MG63 (cell line): ENCODE results near the gene DSEL. TPM values are rescaled to one million over a fixed set of nuclear protein-coding genes. Genes with fewer than 3 reads are reported as not detected.

Experiments used
- DNase-seq: peaks from one replicate; pipeline ENCODE4 v3.0.0-alpha.2; 2020
- H3K27me3 ChIP-seq: fragments of 250-450 bp; sonication (Bioruptor Pico); 2 replicates; pipeline ENCODE4 v1.5.1; 2020; ENCODE audit warnings: mild to moderate bottlenecking, moderate library complexity
- H3K36me3 ChIP-seq: fragments of 250-450 bp; sonication (Bioruptor Pico); 2 replicates; pipeline ENCODE4 v1.5.1; 2020; ENCODE audit warnings: mild to moderate bottlenecking, moderate library complexity
- H3K4me3 ChIP-seq: fragments of 250-450 bp; sonication (Bioruptor Pico); 2 replicates; pipeline ENCODE4 v1.5.1; 2020; ENCODE audit warnings: mild to moderate bottlenecking, moderate library complexity
- H3K9me3 ChIP-seq: fragments of 250-450 bp; sonication (Bioruptor Pico); 2 replicates; pipeline ENCODE4 v1.5.1; 2020; ENCODE audit warnings: mild to moderate bottlenecking, moderate library complexity
- total RNA-seq: library from RNA; depleted of rRNA; stranded (reverse); fragments of >200 nt; shearing (Covaris generic); gene quantifications from 2 replicates; pipeline ENCODE4 v1.2.3, GENCODE V29; 2014; ENCODE audit warnings: low replicate concordance

Gene DSEL
- total RNA-seq, 1 experiment from 2014 or later, result 3.7 TPM

GRCh38 chr18:67464499-67464898 is 52.0 kb downstream of the DSEL start:
- H3K27me3 ChIP-seq, result no peaks in the 10 kb centered on the region
- H3K9me3 ChIP-seq, result no peaks in the 10 kb centered on the region
- H3K36me3 ChIP-seq, result no peaks in the 10 kb centered on the region
- no peak for DNase-seq
- no peak overlapping the region for H3K4me3 ChIP-seq

GRCh38 chr18:67463829-67464228 is 52.7 kb downstream of the DSEL start:
- Histone ChIP-seq H3K36me3 (no peaks in the 10 kb centered on the region), H3K27me3 (no peaks in the 10 kb centered on the region), H3K4me3 (no peak overlapping the region), H3K9me3 (no peaks in the 10 kb centered on the region)
- DNase-seq, result no peak

GRCh38 chr18:67456711-67457110 is 59.8 kb downstream of the DSEL start:
- Histone ChIP-seq H3K27me3 (no peaks in the 10 kb centered on the region), H3K9me3 (no peaks in the 10 kb centered on the region), H3K36me3 (no peaks in the 10 kb centered on the region), H3K4me3 (no peak overlapping the region)
- DNase-seq, result no peak
